Osteocyte (in vitro differentiated cells): ENCODE results near the gene ZNF862. TPM values are rescaled to one million over a fixed set of nuclear protein-coding genes. Genes with fewer than 3 reads are reported as not detected.

ENCODE experiments used
- DNase-seq: peaks from one replicate; pipeline ENCODE4 v3.0.0; 2021; ENCODE audit warnings: mixed read lengths; ENCODE audit not compliant: unreplicated experiment; ENCODE audit errors: extremely low spot score
- H3K27ac Mint-ChIP-seq: one replicate; pipeline ENCODE4 v1.8.0; 2021; ENCODE audit warnings: mild to moderate bottlenecking, mixed read lengths; ENCODE audit not compliant: unreplicated experiment
- H3K27me3 Mint-ChIP-seq: one replicate; pipeline ENCODE4 v1.8.0; 2021; ENCODE audit warnings: mixed read lengths; ENCODE audit not compliant: unreplicated experiment
- H3K36me3 Mint-ChIP-seq: one replicate; pipeline ENCODE4 v1.8.0; 2021; ENCODE audit warnings: mixed read lengths; ENCODE audit not compliant: unreplicated experiment
- H3K4me1 Mint-ChIP-seq: one replicate; pipeline ENCODE4 v1.8.0; 2021; ENCODE audit warnings: mixed read lengths; ENCODE audit not compliant: unreplicated experiment
- H3K4me3 Mint-ChIP-seq: one replicate; pipeline ENCODE4 v1.8.0; 2021; ENCODE audit warnings: mild to moderate bottlenecking, moderate library complexity, mixed read lengths; ENCODE audit not compliant: unreplicated experiment
- H3K9me3 Mint-ChIP-seq: one replicate; pipeline ENCODE4 v1.8.0; 2021; ENCODE audit warnings: mixed read lengths; ENCODE audit not compliant: unreplicated experiment
- total RNA-seq: library from RNA; stranded (reverse); gene quantifications from 2 replicates; pipeline ENCODE4 v1.2.1, GENCODE V29; 2021
- TF ChIP-seq, protein P1 (sequence below): fragments of 200-600 bp; sonication (generic); IDR thresholded peaks from 2 replicates; pipeline ENCODE4 v1.5.0; 2021; ENCODE audit warnings: antibody characterized with exemption, mild to moderate bottlenecking, moderate library complexity

Gene ZNF862
- total RNA-seq, 1 donor from 2014 or later, result 25.3 TPM

DNA sequence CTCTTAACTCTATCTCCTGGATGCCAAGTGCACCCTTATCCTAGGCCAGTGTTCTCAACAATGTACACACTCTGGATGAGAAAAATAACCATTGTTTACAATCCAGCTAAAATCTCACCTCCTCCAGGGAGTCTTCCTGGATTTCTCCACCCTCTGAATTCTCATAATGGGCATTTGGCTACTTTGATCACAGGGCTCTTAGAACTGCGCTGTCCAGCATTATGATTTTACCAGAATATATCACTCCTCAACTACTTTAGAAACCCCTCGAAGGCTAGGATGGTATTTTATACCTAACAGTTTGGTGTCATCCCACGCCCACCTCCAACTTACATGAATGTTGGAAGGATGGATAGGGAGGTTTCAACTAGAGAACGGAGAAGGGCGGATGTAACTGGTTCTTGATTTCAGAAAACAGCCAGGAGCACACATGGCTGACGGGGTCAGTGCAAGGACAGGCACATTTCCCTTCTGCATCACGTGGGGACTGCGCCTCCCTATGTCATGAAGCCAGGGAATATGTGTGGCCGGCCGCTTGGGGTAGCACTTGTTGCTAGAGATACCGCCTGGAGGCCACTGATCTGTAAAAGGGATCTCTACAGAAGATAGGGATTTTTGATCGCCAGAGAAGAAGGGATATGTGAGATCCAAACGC is 34.4 kb downstream of the ZNF862 start:
- Mint-ChIP-seq H3K27me3 (no peaks in the 10 kb centered on the region), H3K4me1 (peaks cover 21% of the 10 kb centered on the region), H3K36me3 (no peaks in the 10 kb centered on the region), H3K9me3 (no peaks in the 10 kb centered on the region), H3K4me3 (peak overlapping the region; percentile 84), H3K27ac (peak overlapping the region; percentile 91)
- TF ChIP-seq, protein P1, sequence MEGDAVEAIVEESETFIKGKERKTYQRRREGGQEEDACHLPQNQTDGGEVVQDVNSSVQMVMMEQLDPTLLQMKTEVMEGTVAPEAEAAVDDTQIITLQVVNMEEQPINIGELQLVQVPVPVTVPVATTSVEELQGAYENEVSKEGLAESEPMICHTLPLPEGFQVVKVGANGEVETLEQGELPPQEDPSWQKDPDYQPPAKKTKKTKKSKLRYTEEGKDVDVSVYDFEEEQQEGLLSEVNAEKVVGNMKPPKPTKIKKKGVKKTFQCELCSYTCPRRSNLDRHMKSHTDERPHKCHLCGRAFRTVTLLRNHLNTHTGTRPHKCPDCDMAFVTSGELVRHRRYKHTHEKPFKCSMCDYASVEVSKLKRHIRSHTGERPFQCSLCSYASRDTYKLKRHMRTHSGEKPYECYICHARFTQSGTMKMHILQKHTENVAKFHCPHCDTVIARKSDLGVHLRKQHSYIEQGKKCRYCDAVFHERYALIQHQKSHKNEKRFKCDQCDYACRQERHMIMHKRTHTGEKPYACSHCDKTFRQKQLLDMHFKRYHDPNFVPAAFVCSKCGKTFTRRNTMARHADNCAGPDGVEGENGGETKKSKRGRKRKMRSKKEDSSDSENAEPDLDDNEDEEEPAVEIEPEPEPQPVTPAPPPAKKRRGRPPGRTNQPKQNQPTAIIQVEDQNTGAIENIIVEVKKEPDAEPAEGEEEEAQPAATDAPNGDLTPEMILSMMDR, result peak; percentile 34
- DNase-seq, result peak; percentile 84

DNA sequence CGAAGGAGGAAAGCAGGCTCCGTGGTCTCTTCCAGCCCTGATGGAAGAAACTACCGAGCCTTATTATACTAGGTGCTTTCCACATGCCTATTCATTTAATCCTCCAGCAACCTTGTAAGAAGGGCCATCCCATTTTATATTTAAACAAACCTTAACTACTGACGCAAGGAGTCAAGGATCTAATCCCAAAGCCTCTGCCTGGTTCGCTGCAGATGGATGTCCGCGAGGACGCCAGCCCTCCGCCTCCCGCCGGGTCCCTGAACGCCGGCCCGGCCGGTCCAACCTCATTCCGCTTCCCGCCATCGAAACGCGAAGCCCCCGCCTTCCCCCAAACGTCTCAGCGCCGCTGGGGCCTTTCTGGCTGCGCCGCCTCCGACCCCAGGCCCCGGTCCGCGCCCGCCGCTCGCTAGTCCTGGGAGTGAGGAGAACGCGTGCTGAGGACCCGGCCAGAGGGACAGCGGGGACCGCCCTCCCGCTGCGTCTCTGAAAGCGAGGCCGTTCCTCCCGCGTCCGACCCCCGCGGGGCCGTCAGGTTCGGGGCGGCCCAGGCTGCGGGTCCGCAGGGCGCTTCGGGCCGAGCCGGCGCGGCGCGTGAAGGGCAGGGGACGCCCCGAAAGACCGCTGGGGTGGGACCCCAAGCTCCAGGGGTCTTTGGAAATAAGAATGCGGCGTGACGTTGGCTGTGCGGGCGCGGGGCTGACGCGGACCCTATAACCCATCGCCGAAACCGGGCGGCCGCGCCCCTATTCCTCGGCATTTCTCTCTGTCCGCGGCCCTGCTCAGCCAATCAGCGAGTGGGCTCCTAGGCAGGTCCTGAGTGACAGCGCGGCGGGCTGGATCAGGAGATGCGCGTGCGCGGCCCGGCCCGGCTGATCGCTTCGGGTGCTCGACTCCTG is 35.1 kb downstream of the ZNF862 start, which contains the start of gene ATP6V0E2:
Gene ATP6V0E2 (plus strand): TSS at position 896 of the 896 bp plus-strand sequence. CDS start 97 bp downstream, outside the sequence.
- peak within 1 kb of the TSS; percentile 84 for H3K4me3 Mint-ChIP-seq
- no peaks in the 10 kb centered on the region for H3K36me3 Mint-ChIP-seq
- H3K4me1 Mint-ChIP-seq, result peaks cover 21% of the 10 kb centered on the region
- TF ChIP-seq, protein P1, result no peak
- peak; percentile 98 for DNase-seq
- peak within 1 kb of the TSS; percentile 91 for H3K27ac Mint-ChIP-seq
- H3K9me3 Mint-ChIP-seq, result no peaks in the 10 kb centered on the region
- H3K27me3 Mint-ChIP-seq, result no peaks in the 10 kb centered on the region

DNA sequence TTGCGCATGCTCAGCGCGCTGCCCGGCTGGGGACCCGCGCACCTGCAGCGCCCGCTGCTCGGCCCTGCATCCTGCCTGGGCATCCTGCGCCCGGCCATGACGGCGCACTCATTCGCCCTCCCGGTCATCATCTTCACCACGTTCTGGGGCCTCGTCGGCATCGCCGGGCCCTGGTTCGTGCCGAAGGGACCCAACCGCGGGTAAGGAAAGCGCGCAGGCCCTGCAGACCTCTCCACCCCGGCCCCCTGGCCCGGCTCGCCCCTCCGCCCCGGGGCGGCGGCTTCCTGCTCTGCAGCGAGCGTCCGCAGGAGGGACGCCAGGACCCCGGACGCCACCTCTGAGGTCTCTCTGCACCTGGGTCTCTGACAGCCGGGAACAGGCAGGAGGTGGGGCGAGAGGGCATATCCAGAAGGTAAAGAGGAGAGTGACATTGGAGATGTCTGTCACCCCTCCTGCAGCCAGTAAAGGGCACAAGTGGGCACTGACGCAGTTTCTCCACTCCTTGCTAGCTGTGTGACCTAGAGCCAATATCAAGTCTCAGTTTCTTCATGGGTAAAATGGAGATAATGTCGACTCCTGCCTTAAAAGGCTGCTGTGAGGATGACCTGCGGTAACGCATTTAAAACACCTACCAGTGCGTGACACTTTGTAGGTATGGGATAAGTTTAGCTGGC is 35.9 kb downstream of the ZNF862 start:
- TF ChIP-seq, protein P1, result no peak
- no peak for DNase-seq
- H3K4me3 Mint-ChIP-seq, result peak overlapping the region; percentile 84
- no peaks in the 10 kb centered on the region for H3K9me3 Mint-ChIP-seq
- H3K4me1 Mint-ChIP-seq, result peaks cover 21% of the 10 kb centered on the region
- H3K36me3 Mint-ChIP-seq, result no peaks in the 10 kb centered on the region
- H3K27me3 Mint-ChIP-seq, result no peaks in the 10 kb centered on the region
- H3K27ac Mint-ChIP-seq, result peak overlapping the region; percentile 64

DNA sequence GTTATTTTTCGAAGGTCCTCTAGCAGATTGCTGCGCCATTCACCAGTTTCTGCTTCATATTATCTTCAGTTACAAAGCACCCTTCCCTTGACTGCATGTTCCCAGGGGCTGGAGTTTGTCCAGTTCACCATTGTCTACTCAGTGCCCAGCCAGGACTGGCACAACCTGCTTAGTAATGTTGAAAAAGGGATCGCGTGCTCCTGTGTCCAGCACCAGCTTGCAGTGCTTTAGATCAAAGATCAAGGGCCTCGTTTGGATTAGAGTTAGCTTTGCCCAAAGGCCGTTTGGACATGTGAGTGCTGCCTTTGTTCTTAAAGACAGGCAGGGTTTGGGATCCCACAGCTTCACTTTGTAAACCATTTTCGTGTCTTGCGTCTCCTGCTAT is 36.5 kb downstream of the ZNF862 start:
- Mint-ChIP-seq H3K36me3 (no peaks in the 10 kb centered on the region), H3K9me3 (no peaks in the 10 kb centered on the region), H3K27me3 (no peaks in the 10 kb centered on the region), H3K27ac (no peak overlapping the region), H3K4me1 (peaks cover 21% of the 10 kb centered on the region), H3K4me3 (peak overlapping the region; percentile 84)
- DNase-seq, result peak; percentile 23
- TF ChIP-seq, protein P1, result no peak
